Stomach (tissue), 9 donors: Measurements from ENCODE around the gene COL23A1. TPM values are rescaled to one million over a fixed set of nuclear protein-coding genes. Genes with fewer than 3 reads are reported as not detected.

ENCODE experiments used
- DNase-seq, 2 donors: peaks; one replicate each; pipeline versions ENCODE4 v3.0.0 to v3.0.0-alpha.2; 2013 to 2019
- H3K27ac ChIP-seq, 5 donors: fragments of 200-600 bp in 4 of 5; sonication (generic) in 4 of 5; one replicate each; pipeline ENCODE4 v1.5.1; 2013 to 2019; ENCODE audit warnings: mild to moderate bottlenecking in 1 of 5, moderate library complexity in 1 of 5
- H3K27me3 ChIP-seq, 3 donors: fragments of 200-600 bp; sonication (generic); one replicate each; pipeline ENCODE4 v1.5.1; 2017 to 2019; ENCODE audit warnings: mixed run types in 1 of 3
- H3K36me3 ChIP-seq, 4 donors: fragments of 200-600 bp; sonication (generic); 1 replicate in 3 of 4; 2 replicates in 1 of 4; pipeline ENCODE4 v1.5.1; 2016 to 2019
- H3K4me1 ChIP-seq, 4 donors: fragments of 200-600 bp; sonication (generic); one replicate each; pipeline ENCODE4 v1.5.1; 2016 to 2019
- H3K4me3 ChIP-seq, 4 donors: fragments of 200-600 bp; sonication (generic) in 3 of 4; one replicate each; pipeline ENCODE4 v1.5.1; 2016 to 2019; ENCODE audit warnings: mild to moderate bottlenecking in 1 of 4
- H3K9me3 ChIP-seq, 4 donors: fragments of 200-600 bp; sonication (generic); one replicate each; pipeline ENCODE4 v1.5.1; 2016 to 2019
- CTCF ChIP-seq, 7 experiments: fragments of 450-650 bp in 4 of 7; fragments of 200-600 bp in 3 of 7; sonication (generic) in 3 of 7; IDR thresholded peaks; one replicate each; pipeline ENCODE4 v1.5.1; 2016 to 2019; ENCODE audit warnings: antibody characterized with exemption in 7 of 7, control low read depth in 2 of 7, mild to moderate bottlenecking in 1 of 7
- EP300 ChIP-seq: sonication (generic); formaldehyde crosslinking; IDR thresholded peaks from one replicate; pipeline ENCODE4 v1.6.1; 2017; ENCODE audit warnings: antibody characterized with exemption
- POLR2A ChIP-seq, 4 donors: fragments of 450-650 bp; IDR thresholded peaks; one replicate each; pipeline ENCODE4 v1.6.1; 2016; ENCODE audit warnings: antibody characterized with exemption in 4 of 4, control low read depth in 2 of 4, mild to moderate bottlenecking in 1 of 4, moderate library complexity in 1 of 4
- POLR2AphosphoS5 ChIP-seq, 3 donors: sonication (generic); formaldehyde crosslinking; IDR thresholded peaks; one replicate each; pipeline ENCODE4 v1.6.1; 2016; ENCODE audit warnings: antibody characterized with exemption in 3 of 3
- WGBS, 5 donors: extraction: QIAGEN DNeasy Blood & Tissue Kit in 3 of 5; methylation state at CpG; one replicate each; pipeline versions ENCODE4 v1.1.5 to v1.1.7; 2013 to 2018; 5-methylcytosine and 5-hydroxymethylcytosine counted together
- intact Hi-C: fragments of 100-400 bp; cut with DNase I; formaldehyde crosslinking; loops from one replicate; pipeline ENCODE4 v1.15.1; 2023; ENCODE audit warnings: low total_unique reads
- polyA plus RNA-seq, 3 donors: library from polyadenylated mRNA; stranded (reverse); fragments of 200-250 nt; gene quantifications; one replicate each; pipeline ENCODE4 v1.2.3, GENCODE V29; 2013
- total RNA-seq, 5 donors: library from RNA; depleted of rRNA; stranded (reverse); fragments of >200 nt; gene quantifications; one replicate each; pipeline versions ENCODE4 v1.1.0 to v1.2.3, GENCODE V29; 2014 to 2016
- donor health status: healthy with polysubstance abuse.
- donor health status: Bipolar disorder and iron deficiency.
- donor health status: healthy.

COL23A1 gene
- total and polyA plus RNA-seq, 8 donors: under 0.01 to 7.0 (median 1.4) TPM

- Histone ChIP-seq H3K27me3 (peaks cover 0 to 21% (median 0%) of the 10 kb centered on the region in 3 donors), H3K27ac (no peak overlapping the region), H3K9me3 (no peaks in the 10 kb centered on the region), H3K4me3 (no peak overlapping the region), H3K36me3 (no peaks in the 10 kb centered on the region), H3K4me1 (no peaks in the 10 kb centered on the region)
- TF ChIP-seq POLR2AphosphoS5 (IDR thresholded peaks at IDR 0.05) (no peak), CTCF (IDR thresholded peaks at IDR 0.05) (no peak), POLR2A (IDR thresholded peaks at IDR 0.05) (no peak), EP300 (no peak)
- intact Hi-C loops: no loop called here
- WGBS, 5 donors: 23 to 50% (median 35%) methylated on average over 5 to 7 of the region's 7 CpGs
- no peak for DNase-seq
Measured at GRCh38 chr5:178194026-178194425, 396.2 kb downstream of the COL23A1 start.

- no peaks in the 10 kb centered on the region for H3K9me3 ChIP-seq
- TF ChIP-seq EP300 (no peak), CTCF (IDR thresholded peaks at IDR 0.05) (no peak), POLR2A (IDR thresholded peaks at IDR 0.05) (no peak), POLR2AphosphoS5 (IDR thresholded peaks at IDR 0.05) (no peak)
- no peak for DNase-seq
- 58 to 70% (median 63%) methylated on average over 8 of the region's 8 CpGs for WGBS, 5 donors
- H3K27me3 ChIP-seq: peaks cover 0 to 28% (median 0%) of the 10 kb centered on the region in 3 donors
- no peak overlapping the region for H3K27ac ChIP-seq
- intact Hi-C loops: no loop called here
- H3K4me3 ChIP-seq: no peak overlapping the region
- no peaks in the 10 kb centered on the region for H3K36me3 ChIP-seq
- no peaks in the 10 kb centered on the region for H3K4me1 ChIP-seq
Measured at GRCh38 chr5:178193251-178193809, 396.9 kb downstream of the COL23A1 start.

GRCh38 chr5:178192787-178193186 lies 397.4 kb downstream of the COL23A1 start:
- Histone ChIP-seq H3K27ac (no peak overlapping the region), H3K4me3 (no peak overlapping the region), H3K9me3 (no peaks in the 10 kb centered on the region), H3K36me3 (no peaks in the 10 kb centered on the region), H3K4me1 (no peaks in the 10 kb centered on the region), H3K27me3 (peaks cover 0 to 28% (median 0%) of the 10 kb centered on the region in 3 donors)
- 88 to 94% (median 93%) methylated on average over 7 of the region's 7 CpGs for WGBS, 5 donors
- TF ChIP-seq EP300 (no peak), CTCF (IDR thresholded peaks at IDR 0.05) (no peak), POLR2AphosphoS5 (IDR thresholded peaks at IDR 0.05) (no peak), POLR2A (IDR thresholded peaks at IDR 0.05) (no peak)
- DNase-seq: no peak
- intact Hi-C loops: no loop called here

- TF ChIP-seq POLR2AphosphoS5 (IDR thresholded peaks at IDR 0.05): no peak
- TF ChIP-seq POLR2A (IDR thresholded peaks at IDR 0.05): no peak
- no peak for TF ChIP-seq EP300
- no peak for TF ChIP-seq CTCF (IDR thresholded peaks at IDR 0.05)
- DNase-seq: no peak
- WGBS, 5 donors: 41 to 61% (median 50%) methylated on average over 2 of the region's 2 CpGs
- Histone ChIP-seq H3K27ac (no peak overlapping the region), H3K27me3 (peaks cover 0 to 28% (median 0%) of the 10 kb centered on the region in 3 donors), H3K4me3 (no peak overlapping the region), H3K4me1 (no peaks in the 10 kb centered on the region), H3K36me3 (no peaks in the 10 kb centered on the region), H3K9me3 (no peaks in the 10 kb centered on the region)
- intact Hi-C loops: no loop called here
Measured at GRCh38 chr5:178192244-178192643, 397.9 kb downstream of the COL23A1 start.
